IPS DF 6.9 (cell line): ENCODE data around the gene EPB41L5.
"Not testable (repeated sequence)": the region's sequence is repeated elsewhere in the genome, so short reads cannot be mapped to it uniquely, and the experiment has no call there.

ENCODE experiments used
- DNase-seq: peaks from one replicate; pipeline ENCODE4 v3.0.0-alpha.2; 2013; ENCODE audit warnings: low read depth, low spot score
- H3K27ac ChIP-seq: one replicate; pipeline ENCODE4 v1.5.1; 2013; ENCODE audit warnings: low read length, control low read depth
- H3K27me3 ChIP-seq: 2 replicates; pipeline ENCODE4 v1.6.1; 2013; ENCODE audit warnings: mild to moderate bottlenecking, low read length; ENCODE audit not compliant: control insufficient read depth, insufficient read depth
- H3K36me3 ChIP-seq: 2 replicates; pipeline ENCODE4 v1.6.1; 2013; ENCODE audit warnings: low read length; ENCODE audit not compliant: control insufficient read depth, insufficient read depth
- H3K4me1 ChIP-seq: 2 replicates; pipeline ENCODE4 v1.6.1; 2013; ENCODE audit warnings: low read length; ENCODE audit not compliant: control insufficient read depth, insufficient read depth
- H3K4me3 ChIP-seq: 2 replicates; pipeline ENCODE4 v1.5.1; 2013; ENCODE audit warnings: mild to moderate bottlenecking, low read length
- H3K9me3 ChIP-seq: 2 replicates; pipeline ENCODE4 v1.6.1; 2013; ENCODE audit warnings: low read length, inconsistent platforms; ENCODE audit not compliant: control insufficient read depth, insufficient read depth
- WGBS: extraction: QIAGEN DNeasy Blood & Tissue Kit; methylation state at CpG from one replicate; pipeline ENCODE4 v1.1.7; 2013; ENCODE audit warnings: mixed read lengths, missing lambda C conversion rate; ENCODE audit not compliant: insufficient read length, insufficient coverage; 5-methylcytosine and 5-hydroxymethylcytosine counted together

Gene EPB41L5

GRCh38 chr2:120110507-120110906 is 97.6 kb downstream of the EPB41L5 start:
- DNase-seq: no peak
- no peaks in the 10 kb centered on the region for H3K36me3 ChIP-seq

DNA sequence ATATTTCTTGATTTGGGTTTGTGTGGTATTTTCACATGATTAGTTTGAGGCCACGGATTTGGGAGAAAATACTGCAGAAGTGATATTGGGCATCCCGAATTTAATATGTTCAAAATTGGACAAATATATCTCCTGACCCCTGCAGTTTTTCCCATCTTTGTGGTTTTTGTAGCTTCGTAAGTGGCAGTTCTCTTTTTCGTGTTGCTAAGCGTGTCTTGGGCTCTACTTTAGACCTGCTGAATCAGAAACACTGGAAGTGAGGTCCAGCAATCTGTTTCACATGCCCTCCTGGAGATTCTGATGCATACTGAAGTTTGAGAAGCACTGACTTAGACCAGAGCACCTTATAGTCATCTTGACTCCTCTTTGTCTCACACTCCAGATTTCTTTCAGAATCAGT is 98.3 kb downstream of the EPB41L5 start:
- no peaks in the 10 kb centered on the region for H3K27me3 ChIP-seq
- no peak for DNase-seq
- no peaks in the 10 kb centered on the region for H3K9me3 ChIP-seq
- no peak overlapping the region for H3K27ac ChIP-seq
- H3K36me3 ChIP-seq: no peaks in the 10 kb centered on the region
- no peak overlapping the region for H3K4me3 ChIP-seq
- no peaks in the 10 kb centered on the region for H3K4me1 ChIP-seq
- no CpG with 5 or more reads among the region's 5 CpGs for WGBS

More at GRCh38 chr2:120110507-120110906, 97.6 kb downstream of the EPB41L5 start:
- Histone ChIP-seq H3K27ac (no peak overlapping the region), H3K27me3 (no peaks in the 10 kb centered on the region), H3K4me3 (no peak overlapping the region), H3K4me1 (no peaks in the 10 kb centered on the region), H3K9me3 (no peaks in the 10 kb centered on the region)
- no CpG with 5 or more reads among the region's 6 CpGs for WGBS

GRCh38 chr2:120118018-120118417 is 105.1 kb downstream of the EPB41L5 start:
- H3K36me3 ChIP-seq: no peaks in the 10 kb centered on the region
- no peaks in the 10 kb centered on the region for H3K9me3 ChIP-seq
- H3K27ac ChIP-seq: no peak overlapping the region
- H3K4me1 ChIP-seq: no peaks in the 10 kb centered on the region
- DNase-seq: no peak
- no peaks in the 10 kb centered on the region for H3K27me3 ChIP-seq
- no CpG with 5 or more reads among the region's 3 CpGs for WGBS
- H3K4me3 ChIP-seq: no peak overlapping the region

DNA sequence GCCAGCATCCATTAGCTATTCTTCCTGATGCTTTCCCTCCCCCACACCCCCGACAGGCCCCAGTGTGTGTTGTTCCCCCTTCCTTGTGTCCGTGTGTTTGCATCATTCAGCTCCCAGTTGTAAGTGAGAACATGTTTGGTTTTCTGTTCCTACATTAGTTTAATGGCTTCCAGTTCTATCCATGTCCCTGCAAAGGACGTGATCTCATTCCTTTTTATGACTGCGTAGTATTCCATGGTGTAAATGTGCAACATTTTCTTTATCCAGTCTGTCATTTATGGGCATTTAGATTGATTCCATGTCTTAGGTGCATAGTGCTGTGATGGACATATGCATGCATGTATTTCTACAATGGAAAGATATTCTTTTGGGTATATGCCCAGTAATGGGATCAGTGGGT is 105.6 kb downstream of the EPB41L5 start:
- Histone ChIP-seq H3K4me1 (no peaks in the 10 kb centered on the region), H3K27me3 (no peaks in the 10 kb centered on the region), H3K4me3 (no peak overlapping the region), H3K9me3 (no peaks in the 10 kb centered on the region), H3K36me3 (no peaks in the 10 kb centered on the region), H3K27ac (no peak overlapping the region)
- WGBS: no CpG with 5 or more reads among the region's 4 CpGs
- DNase-seq: no peak

DNA sequence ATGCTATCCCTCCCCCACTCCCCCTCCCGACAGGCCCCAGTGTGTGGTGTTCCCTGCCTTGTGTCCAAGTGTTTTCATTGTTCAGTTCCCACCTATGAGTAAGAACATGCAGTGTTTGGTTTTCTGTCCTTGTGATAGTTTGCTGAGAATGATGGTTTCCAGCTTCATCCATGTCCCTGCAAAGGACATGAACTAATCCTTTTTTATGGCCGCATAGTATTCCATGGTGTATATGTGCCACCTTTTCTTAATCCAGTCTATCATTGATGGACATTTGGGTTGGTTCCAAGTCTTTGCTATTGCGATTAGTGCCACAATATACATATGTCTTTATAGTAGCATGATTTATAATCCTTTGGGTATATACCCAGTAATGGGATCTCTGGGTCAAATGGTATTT is 108.5 kb downstream of the EPB41L5 start:
- H3K9me3 ChIP-seq, DNase-seq, H3K27ac ChIP-seq, H3K4me1 ChIP-seq, H3K4me3 ChIP-seq, H3K36me3 ChIP-seq, H3K27me3 ChIP-seq: not testable (repeated sequence)
- WGBS: no CpG with 5 or more reads among the region's 3 CpGs

- no peaks in the 10 kb centered on the region for H3K36me3 ChIP-seq
- WGBS: no CpG with 5 or more reads among the region's 3 CpGs
- no peaks in the 10 kb centered on the region for H3K9me3 ChIP-seq
- no peak for DNase-seq
- no peak overlapping the region for H3K4me3 ChIP-seq
- H3K4me1 ChIP-seq: no peaks in the 10 kb centered on the region
- no peaks in the 10 kb centered on the region for H3K27me3 ChIP-seq
- H3K27ac ChIP-seq: no peak overlapping the region
Observed at GRCh38 chr2:120123090-120123489, 110.2 kb downstream of the EPB41L5 start.

- H3K27me3 ChIP-seq: no peaks in the 10 kb centered on the region
- H3K36me3 ChIP-seq: no peaks in the 10 kb centered on the region
- WGBS: no CpG with 5 or more reads among the region's 3 CpGs
- H3K9me3 ChIP-seq: no peaks in the 10 kb centered on the region
- no peak for DNase-seq
- H3K4me3 ChIP-seq: no peak overlapping the region
- H3K27ac ChIP-seq: no peak overlapping the region
- no peaks in the 10 kb centered on the region for H3K4me1 ChIP-seq
Observed at GRCh38 chr2:120125195-120125594, 112.3 kb downstream of the EPB41L5 start.

DNA sequence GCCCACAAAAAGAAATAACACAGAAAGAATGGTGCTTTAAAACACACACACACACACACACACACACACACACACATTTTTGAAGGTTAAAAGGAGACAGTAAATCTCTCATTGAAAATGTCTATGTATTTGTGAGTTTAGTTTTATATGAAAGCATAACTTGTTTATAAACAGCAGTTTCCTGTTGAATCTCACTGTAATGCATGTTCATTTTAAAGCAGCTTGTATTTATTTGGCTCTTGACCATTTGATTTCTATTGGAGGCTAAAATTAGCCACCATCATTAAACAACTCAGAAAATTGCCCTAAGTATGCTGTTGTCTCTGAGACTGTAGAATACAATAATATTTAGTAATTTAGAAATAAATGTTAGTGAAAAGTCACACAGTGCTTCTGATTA is 115.3 kb downstream of the EPB41L5 start:
- Histone ChIP-seq H3K36me3 (no peaks in the 10 kb centered on the region), H3K4me3 (no peak overlapping the region), H3K9me3 (no peaks in the 10 kb centered on the region), H3K27me3 (no peaks in the 10 kb centered on the region), H3K27ac (no peak overlapping the region), H3K4me1 (no peaks in the 10 kb centered on the region)
- DNase-seq: no peak

- H3K27me3 ChIP-seq: no peaks in the 10 kb centered on the region
- WGBS: no CpG with 5 or more reads among the region's 5 CpGs
Observed at GRCh38 chr2:120132190-120132589, 119.3 kb downstream of the EPB41L5 start.

GRCh38 chr2:120132691-120133090 is 119.8 kb downstream of the EPB41L5 start:
- H3K36me3 ChIP-seq: no peaks in the 10 kb centered on the region
- WGBS: no CpG with 5 or more reads among the region's 1 CpG

More at GRCh38 chr2:120132190-120132589, 119.3 kb downstream of the EPB41L5 start:
- Histone ChIP-seq H3K36me3 (no peaks in the 10 kb centered on the region), H3K27ac (no peak overlapping the region), H3K4me1 (no peaks in the 10 kb centered on the region), H3K9me3 (no peaks in the 10 kb centered on the region), H3K4me3 (no peak overlapping the region)
- no peak for DNase-seq

GRCh38 chr2:120133572-120134244 is 120.8 kb downstream of the EPB41L5 start:
- no peaks in the 10 kb centered on the region for H3K4me1 ChIP-seq
- H3K27me3 ChIP-seq: no peaks in the 10 kb centered on the region
- no peak for DNase-seq
- no CpG with 5 or more reads among the region's 2 CpGs for WGBS
- H3K9me3 ChIP-seq: no peaks in the 10 kb centered on the region
- no peaks in the 10 kb centered on the region for H3K36me3 ChIP-seq
- no peak overlapping the region for H3K4me3 ChIP-seq
- H3K27ac ChIP-seq: no peak overlapping the region

More at GRCh38 chr2:120132691-120133090, 119.8 kb downstream of the EPB41L5 start:
- Histone ChIP-seq H3K27ac (no peak overlapping the region), H3K4me1 (no peaks in the 10 kb centered on the region), H3K27me3 (no peaks in the 10 kb centered on the region), H3K4me3 (no peak overlapping the region), H3K9me3 (no peaks in the 10 kb centered on the region)
- no peak for DNase-seq
